ENCODE data around the gene CDH18. TPM values are rescaled to one million over a fixed set of nuclear protein-coding genes. Genes with fewer than 3 reads are reported as not detected.
A peak's percentile ranks its signal among the peaks of the same experiment; 100 is the strongest.

Gene CDH18
- total and polyA plus RNA-seq, 5 donors from 2014 or later, result not detected

- Histone ChIP-seq H3K27ac (ENCODE audit: insufficient read depth, low read length, poor library complexity, severe bottlenecking) (no peak overlapping the region), H3K4me1 (ENCODE audit: control insufficient read depth, insufficient read depth, low read length, poor library complexity, severe bottlenecking) (no peaks in the 10 kb centered on the region), H3K9me3 (ENCODE audit: control insufficient read depth in 2 of 2, low read length in 2 of 2) (no peaks in the 10 kb centered on the region), H3K27me3 (ENCODE audit: control insufficient read depth, insufficient read depth, low read length) (no peaks in the 10 kb centered on the region), H3K4me3 (ENCODE audit: low read depth, low read length) (no peak overlapping the region), H3K36me3 (ENCODE audit: control insufficient read depth, insufficient read depth, low read length) (no peaks in the 10 kb centered on the region)
- ATAC-seq (ENCODE audit: low read depth in 2 of 2) (no peak), DNase-seq (no peak)
- no peaks in the 10 kb centered on the region for H3K27me3 Mint-ChIP-seq
- no peaks in the 10 kb centered on the region for H3K4me1 Mint-ChIP-seq
- H3K4me3 Mint-ChIP-seq, result no peak overlapping the region
- H3K27ac Mint-ChIP-seq, result no peak overlapping the region
- H3K36me3 Mint-ChIP-seq, result no peaks in the 10 kb centered on the region
- H3K9me3 Mint-ChIP-seq, result peaks cover 4 to 24% (median 8%) of the 10 kb centered on the region in 7 donors
Observed at GRCh38 chr5:19564036-19564435, 424.0 kb downstream of the CDH18 start.

DNA sequence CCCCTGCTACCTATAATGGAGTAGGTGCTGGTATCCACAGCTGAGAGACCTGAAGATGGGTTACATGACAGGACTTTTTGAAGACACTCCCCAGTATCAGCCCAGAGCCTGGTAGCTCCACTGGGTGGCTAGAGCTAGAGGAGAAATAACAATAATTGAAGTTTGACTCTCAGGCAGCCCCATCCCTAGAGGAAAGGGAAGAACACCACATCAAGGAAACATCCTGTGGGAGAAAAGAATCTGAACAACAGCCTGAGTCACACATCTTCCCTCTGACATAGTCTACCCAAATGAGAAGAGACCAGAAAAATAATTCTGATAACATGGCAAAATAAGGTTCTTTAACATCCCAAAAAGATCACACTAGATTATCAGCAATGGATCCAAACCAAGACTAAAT lies 432.1 kb downstream of the CDH18 start:
- Histone ChIP-seq H3K9me3 (ENCODE audit: control insufficient read depth in 2 of 2, low read length in 2 of 2) (peaks cover 0 to 14% of the 10 kb centered on the region in 2 experiments), H3K27ac (ENCODE audit: insufficient read depth, low read length, poor library complexity, severe bottlenecking) (no peak overlapping the region), H3K36me3 (ENCODE audit: control insufficient read depth, insufficient read depth, low read length) (no peaks in the 10 kb centered on the region), H3K27me3 (ENCODE audit: control insufficient read depth, insufficient read depth, low read length) (no peaks in the 10 kb centered on the region), H3K4me1 (ENCODE audit: control insufficient read depth, insufficient read depth, low read length, poor library complexity, severe bottlenecking) (no peaks in the 10 kb centered on the region), H3K4me3 (ENCODE audit: low read depth, low read length) (no peak overlapping the region)
- H3K4me1 Mint-ChIP-seq, result no peaks in the 10 kb centered on the region
- ATAC-seq (ENCODE audit: low read depth in 2 of 2) (no peak), DNase-seq (no peak)
- no peak overlapping the region for H3K4me3 Mint-ChIP-seq
- H3K36me3 Mint-ChIP-seq, result no peaks in the 10 kb centered on the region
- H3K9me3 Mint-ChIP-seq, result peaks cover 3 to 31% (median 6%) of the 10 kb centered on the region in 7 donors
- no peaks in the 10 kb centered on the region for H3K27me3 Mint-ChIP-seq
- no peak overlapping the region for H3K27ac Mint-ChIP-seq

- Mint-ChIP-seq H3K4me3 (no peak overlapping the region), H3K9me3 (peaks cover 3 to 27% (median 5%) of the 10 kb centered on the region in 7 donors), H3K4me1 (no peaks in the 10 kb centered on the region), H3K27ac (no peak overlapping the region), H3K27me3 (no peaks in the 10 kb centered on the region), H3K36me3 (no peaks in the 10 kb centered on the region)
- no peaks in the 10 kb centered on the region for H3K27me3 ChIP-seq (ENCODE audit: control insufficient read depth, insufficient read depth, low read length)
- H3K4me3 ChIP-seq (ENCODE audit: low read depth, low read length), result no peak overlapping the region
- ATAC-seq (ENCODE audit: low read depth in 2 of 2) (no peak), DNase-seq (no peak)
- H3K36me3 ChIP-seq (ENCODE audit: control insufficient read depth, insufficient read depth, low read length), result no peaks in the 10 kb centered on the region
- H3K27ac ChIP-seq (ENCODE audit: insufficient read depth, low read length, poor library complexity, severe bottlenecking), result no peak overlapping the region
- peaks cover 0 to 15% of the 10 kb centered on the region in 2 experiments for H3K9me3 ChIP-seq (ENCODE audit: control insufficient read depth in 2 of 2, low read length in 2 of 2)
- no peaks in the 10 kb centered on the region for H3K4me1 ChIP-seq (ENCODE audit: control insufficient read depth, insufficient read depth, low read length, poor library complexity, severe bottlenecking)
Observed at GRCh38 chr5:19555436-19555835, 432.6 kb downstream of the CDH18 start.

DNA sequence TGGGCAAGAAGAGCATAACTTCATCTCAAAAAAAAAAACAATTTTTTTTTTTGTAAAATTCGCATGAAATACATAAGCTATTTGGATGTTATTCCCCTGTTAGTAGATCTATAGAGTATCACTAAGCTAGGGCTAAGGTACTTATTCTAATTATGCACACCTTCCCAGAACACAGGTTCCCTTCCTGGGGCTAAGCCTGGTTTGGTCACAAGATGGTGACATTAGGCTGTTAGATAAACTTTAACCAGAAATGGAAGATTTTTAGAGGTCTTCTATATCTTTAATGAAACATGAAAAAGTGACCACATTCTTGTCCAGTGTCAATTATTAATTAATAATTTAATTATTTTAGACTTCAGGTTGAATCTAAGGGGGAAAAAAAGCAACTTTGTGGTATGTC lies 433.5 kb downstream of the CDH18 start:
- H3K27ac Mint-ChIP-seq, result no peak overlapping the region
- peaks cover 3 to 30% (median 5%) of the 10 kb centered on the region in 7 donors for H3K9me3 Mint-ChIP-seq
- no peaks in the 10 kb centered on the region for H3K27me3 Mint-ChIP-seq
- ATAC-seq (ENCODE audit: low read depth in 2 of 2), result no peak
- Histone ChIP-seq H3K4me3 (ENCODE audit: low read depth, low read length) (no peak overlapping the region), H3K36me3 (ENCODE audit: control insufficient read depth, insufficient read depth, low read length) (no peaks in the 10 kb centered on the region), H3K27ac (ENCODE audit: insufficient read depth, low read length, poor library complexity, severe bottlenecking) (no peak overlapping the region), H3K9me3 (ENCODE audit: control insufficient read depth in 2 of 2, low read length in 2 of 2) (peaks cover 0 to 15% of the 10 kb centered on the region in 2 experiments), H3K4me1 (ENCODE audit: control insufficient read depth, insufficient read depth, low read length, poor library complexity, severe bottlenecking) (no peaks in the 10 kb centered on the region), H3K27me3 (ENCODE audit: control insufficient read depth, insufficient read depth, low read length) (no peaks in the 10 kb centered on the region)
- no peak for DNase-seq
- no peaks in the 10 kb centered on the region for H3K4me1 Mint-ChIP-seq
- H3K36me3 Mint-ChIP-seq, result no peaks in the 10 kb centered on the region
- H3K4me3 Mint-ChIP-seq, result no peak overlapping the region

GRCh38 chr5:19547640-19548039 lies 440.4 kb downstream of the CDH18 start:
- DNase-seq, result no peak
- Histone ChIP-seq H3K4me3 (ENCODE audit: low read depth, low read length) (no peak overlapping the region), H3K27me3 (ENCODE audit: control insufficient read depth, insufficient read depth, low read length) (no peaks in the 10 kb centered on the region), H3K4me1 (ENCODE audit: control insufficient read depth, insufficient read depth, low read length, poor library complexity, severe bottlenecking) (no peaks in the 10 kb centered on the region), H3K9me3 (ENCODE audit: control insufficient read depth in 2 of 2, low read length in 2 of 2) (peaks cover 4 to 7% of the 10 kb centered on the region in 2 experiments), H3K27ac (ENCODE audit: insufficient read depth, low read length, poor library complexity, severe bottlenecking) (no peak overlapping the region), H3K36me3 (ENCODE audit: control insufficient read depth, insufficient read depth, low read length) (no peaks in the 10 kb centered on the region)
- Mint-ChIP-seq H3K4me1 (no peaks in the 10 kb centered on the region), H3K36me3 (no peaks in the 10 kb centered on the region), H3K27ac (no peak overlapping the region), H3K9me3 (peaks cover 3 to 23% (median 8%) of the 10 kb centered on the region in 7 donors), H3K27me3 (no peaks in the 10 kb centered on the region), H3K4me3 (no peak overlapping the region)
- ATAC-seq (ENCODE audit: low read depth in 2 of 2), result no peak

DNA sequence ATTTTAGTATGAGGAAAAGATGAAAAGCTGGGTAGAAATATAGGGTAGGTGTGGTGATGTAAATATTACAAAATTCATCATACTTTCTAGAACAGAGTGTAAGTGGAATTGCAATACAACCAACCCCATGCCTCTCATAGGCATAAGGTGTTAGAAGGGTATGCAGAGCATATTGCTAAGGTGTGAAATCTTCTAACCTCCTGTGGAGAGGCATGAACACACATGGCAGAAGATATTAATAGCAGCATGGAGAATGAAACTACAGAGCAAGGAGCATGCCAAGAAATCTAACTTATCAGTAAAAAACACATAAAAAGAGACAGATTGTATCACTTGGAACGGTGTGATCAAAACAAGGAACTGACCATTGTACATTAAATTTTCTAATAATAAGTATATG lies 441.5 kb downstream of the CDH18 start:
- H3K4me3 ChIP-seq (ENCODE audit: low read depth, low read length), result no peak overlapping the region
- H3K27me3 ChIP-seq (ENCODE audit: control insufficient read depth, insufficient read depth, low read length), result no peaks in the 10 kb centered on the region
- H3K27ac Mint-ChIP-seq, result no peak overlapping the region
- H3K9me3 Mint-ChIP-seq, result peaks cover 0 to 23% (median 8%) of the 10 kb centered on the region in 7 donors
- H3K9me3 ChIP-seq (ENCODE audit: control insufficient read depth in 2 of 2, low read length in 2 of 2), result peaks cover 4 to 7% of the 10 kb centered on the region in 2 experiments
- H3K4me3 Mint-ChIP-seq, result peak overlapping the region in 1 of 4 donors; percentile 54
- H3K36me3 ChIP-seq (ENCODE audit: control insufficient read depth, insufficient read depth, low read length), result no peaks in the 10 kb centered on the region
- no peaks in the 10 kb centered on the region for H3K36me3 Mint-ChIP-seq
- no peaks in the 10 kb centered on the region for H3K4me1 ChIP-seq (ENCODE audit: control insufficient read depth, insufficient read depth, low read length, poor library complexity, severe bottlenecking)
- DNase-seq (no peak), ATAC-seq (ENCODE audit: low read depth in 2 of 2) (no peak)
- H3K27me3 Mint-ChIP-seq, result no peaks in the 10 kb centered on the region
- no peaks in the 10 kb centered on the region for H3K4me1 Mint-ChIP-seq
- no peak overlapping the region for H3K27ac ChIP-seq (ENCODE audit: insufficient read depth, low read length, poor library complexity, severe bottlenecking)

DNA sequence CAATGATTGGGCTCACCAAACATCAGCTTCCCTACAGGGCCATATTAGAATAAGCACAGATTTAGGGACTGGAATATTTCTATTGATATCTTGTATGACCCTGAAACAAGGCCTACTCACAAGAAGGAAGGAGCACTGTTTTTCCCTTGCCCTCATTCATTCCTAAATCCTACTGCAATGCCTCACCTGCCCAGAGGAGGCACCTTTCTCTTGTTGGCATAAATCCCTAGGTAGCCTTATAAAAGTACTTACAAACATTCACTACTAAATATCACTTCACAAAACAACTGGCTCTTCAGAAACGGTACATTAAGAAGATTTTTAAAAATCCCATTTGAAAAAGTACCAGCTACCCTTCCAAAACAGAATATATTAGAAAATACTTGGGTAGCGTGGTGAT lies 449.4 kb downstream of the CDH18 start:
- DNase-seq, result no peak
- Histone ChIP-seq H3K36me3 (ENCODE audit: control insufficient read depth, insufficient read depth, low read length) (no peaks in the 10 kb centered on the region), H3K9me3 (ENCODE audit: control insufficient read depth in 2 of 2, low read length in 2 of 2) (peaks cover 0 to 2% of the 10 kb centered on the region in 2 experiments), H3K4me3 (ENCODE audit: low read depth, low read length) (no peak overlapping the region), H3K27ac (ENCODE audit: insufficient read depth, low read length, poor library complexity, severe bottlenecking) (no peak overlapping the region), H3K27me3 (ENCODE audit: control insufficient read depth, insufficient read depth, low read length) (no peaks in the 10 kb centered on the region), H3K4me1 (ENCODE audit: control insufficient read depth, insufficient read depth, low read length, poor library complexity, severe bottlenecking) (no peaks in the 10 kb centered on the region)
- Mint-ChIP-seq H3K27me3 (no peaks in the 10 kb centered on the region), H3K4me1 (no peaks in the 10 kb centered on the region), H3K4me3 (no peak overlapping the region), H3K9me3 (peaks cover 3 to 25% (median 8%) of the 10 kb centered on the region in 7 donors), H3K36me3 (no peaks in the 10 kb centered on the region), H3K27ac (no peak overlapping the region)
- no peak for ATAC-seq (ENCODE audit: low read depth in 2 of 2)

- Histone ChIP-seq H3K36me3 (ENCODE audit: control insufficient read depth, insufficient read depth, low read length) (no peaks in the 10 kb centered on the region), H3K9me3 (ENCODE audit: control insufficient read depth in 2 of 2, low read length in 2 of 2) (peaks cover 0 to 2% of the 10 kb centered on the region in 2 experiments), H3K4me3 (ENCODE audit: low read depth, low read length) (no peak overlapping the region), H3K27ac (ENCODE audit: insufficient read depth, low read length, poor library complexity, severe bottlenecking) (no peak overlapping the region), H3K4me1 (ENCODE audit: control insufficient read depth, insufficient read depth, low read length, poor library complexity, severe bottlenecking) (no peaks in the 10 kb centered on the region), H3K27me3 (ENCODE audit: control insufficient read depth, insufficient read depth, low read length) (no peaks in the 10 kb centered on the region)
- H3K9me3 Mint-ChIP-seq, result peaks cover 4 to 32% (median 14%) of the 10 kb centered on the region in 7 donors
- H3K27ac Mint-ChIP-seq, result no peak overlapping the region
- no peak overlapping the region for H3K4me3 Mint-ChIP-seq
- no peaks in the 10 kb centered on the region for H3K4me1 Mint-ChIP-seq
- ATAC-seq (ENCODE audit: low read depth in 2 of 2), result no peak
- H3K36me3 Mint-ChIP-seq, result no peaks in the 10 kb centered on the region
- H3K27me3 Mint-ChIP-seq, result no peaks in the 10 kb centered on the region
- no peak for DNase-seq
Observed at GRCh38 chr5:19536387-19536786, 451.6 kb downstream of the CDH18 start.
